Right lobe of liver (tissue), 6 donors: ENCODE measurements around the gene DVL1. TPM values are rescaled to one million over a fixed set of nuclear protein-coding genes. Genes with fewer than 3 reads are reported as not detected.

ENCODE experiments used
- ATAC-seq, 4 donors: fragments of 200-7000 bp; cut with Tn5 transposase; one replicate each; pipeline ENCODE4 v1.9.1; 2020; ENCODE audit warnings: mild to moderate bottlenecking in 4 of 4, moderate library complexity in 4 of 4
- DNase-seq, 3 donors: peaks; one replicate each; pipeline ENCODE4 v3.0.0-alpha.2; 2020
- H3K27ac ChIP-seq, 3 donors: fragments of 200-600 bp; one replicate each; pipeline ENCODE4 v1.8.0; 2022
- H3K27me3 ChIP-seq, 2 donors: fragments of 200-600 bp; one replicate each; pipeline ENCODE4 v1.8.0; 2022
- H3K36me3 ChIP-seq, 4 donors: fragments of 200-600 bp; sonication (generic) in 1 of 4; one replicate each; pipeline versions ENCODE4 v1.5.1 to v1.8.0; 2017 to 2022; ENCODE audit warnings: control low read depth in 1 of 4
- H3K4me1 ChIP-seq, 4 donors: fragments of 200-600 bp; sonication (generic) in 1 of 4; one replicate each; pipeline versions ENCODE4 v1.5.1 to v1.8.0; 2017 to 2022; ENCODE audit warnings: control low read depth in 1 of 4
- H3K4me3 ChIP-seq, 3 donors: fragments of 200-600 bp; one replicate each; pipeline ENCODE4 v1.8.0; 2022
- H3K9me3 ChIP-seq, 4 donors: fragments of 200-600 bp; sonication (generic) in 1 of 4; one replicate each; pipeline versions ENCODE4 v1.5.1 to v1.8.0; 2017 to 2022; ENCODE audit warnings: control low read depth in 1 of 4
- CTCF ChIP-seq, 4 donors: fragments of 200-600 bp in 3 of 4; fragments of 450-650 bp in 1 of 4; IDR thresholded peaks; one replicate each; pipeline versions ENCODE4 v1.5.1 to v1.8.0; 2016 to 2022; ENCODE audit warnings: antibody characterized with exemption in 4 of 4, mild to moderate bottlenecking in 2 of 4
- POLR2A ChIP-seq: fragments of 450-650 bp; IDR thresholded peaks from one replicate; pipeline ENCODE4 v1.6.1; 2017; ENCODE audit warnings: antibody characterized with exemption, mild to moderate bottlenecking
- WGBS: methylation state at CpG from one replicate; pipeline ENCODE4 v1.1.6; 2018; ENCODE audit warnings: low coverage, low lambda C conversion rate; ENCODE audit not compliant: insufficient coverage; ENCODE audit errors: missing lambda C conversion rate; 5-methylcytosine and 5-hydroxymethylcytosine counted together
- intact Hi-C, 2 donors: fragments of 100-400 bp; cut with DNase I; formaldehyde crosslinking; loops; one replicate each; pipeline versions ENCODE4 v1.11.2 to v1.14.1; 2022
- microRNA-seq, 2 donors: library from miRNA; unstranded; fragments of <30 nt; microRNA quantifications; one replicate each; pipeline ENCODE4, GENCODE V29; 2019 to 2020
- small RNA-seq, 2 experiments: library from RNA; depleted of rRNA; stranded (forward); fragments of <200 nt; gene quantifications; one replicate each; pipeline ENCODE3, GENCODE V24; 2016
- total RNA-seq, 6 experiments: library from RNA; depleted of rRNA in 2 of 6; stranded (reverse); fragments of >200 nt in 2 of 6; fragmentation: NEBNext Ultra II Directional in 3 of 6; extraction: Animal tissue kit (Norgen Biotek cat#: 25700) in 3 of 6; gene quantifications; one replicate each; pipeline versions ENCODE4 v1.1.0 to v1.2.4, GENCODE V29; 2016 to 2023
- donor health status: DM: no; HTN: yes; CAD: no.
- donor health status: DM: no; HTN: no; CAD: no.
- donor health status: DM: no; HTN: no; CAD: no.
- donor health status: DM: no; HTN: yes; CAD: no.
- donor health status: DM: no; HTN: yes; CAD: no.

DVL1 gene
- total RNA-seq, 6 experiments from 2014 or later: 32.7 to 54.6 (median 41.2) TPM

DNA sequence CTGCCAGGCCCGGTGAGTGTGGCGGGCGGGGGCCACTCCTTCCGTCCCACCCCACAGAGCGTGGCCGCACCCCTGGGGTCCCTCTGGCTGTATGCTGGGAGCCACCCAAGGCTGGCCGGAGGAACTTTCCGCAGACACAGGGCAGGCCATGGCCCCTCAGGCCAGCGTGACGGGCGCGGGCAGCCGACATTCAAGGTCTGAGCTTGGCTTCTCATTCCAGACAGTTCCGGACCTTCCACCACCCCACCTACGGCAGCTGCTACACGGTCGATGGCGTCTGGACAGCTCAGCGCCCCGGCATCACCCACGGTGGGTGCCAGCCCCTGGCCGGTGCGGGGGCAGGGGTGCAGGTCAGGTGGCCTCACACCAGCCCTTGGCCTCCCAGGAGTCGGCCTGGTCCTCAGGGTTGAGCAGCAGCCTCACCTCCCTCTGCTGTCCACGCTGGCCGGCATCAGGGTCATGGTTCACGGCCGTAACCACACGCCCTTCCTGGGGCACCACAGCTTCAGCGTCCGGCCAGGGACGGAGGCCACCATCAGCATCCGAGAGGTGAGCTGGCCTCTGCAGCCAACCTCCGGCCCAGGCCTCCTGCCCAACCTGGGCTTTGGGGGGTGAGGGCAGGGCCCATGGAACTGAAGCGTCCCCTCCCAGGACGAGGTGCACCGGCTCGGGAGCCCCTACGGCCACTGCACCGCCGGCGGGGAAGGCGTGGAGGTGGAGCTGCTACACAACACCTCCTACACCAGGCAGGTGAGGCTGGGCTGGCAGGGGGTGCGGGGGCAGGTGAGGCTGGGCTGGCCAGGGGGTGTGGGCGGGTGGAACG lies 61.7 kb downstream of the DVL1 start:
- Histone ChIP-seq H3K9me3 (no peaks in the 10 kb centered on the region), H3K27me3 (no peaks in the 10 kb centered on the region), H3K4me3 (no peak overlapping the region), H3K36me3 (no peaks in the 10 kb centered on the region), H3K27ac (no peak overlapping the region), H3K4me1 (no peaks in the 10 kb centered on the region)
- intact Hi-C loops: no loop called here
- WGBS: 100% methylated on average over 1 of the region's 46 CpGs
- DNase-seq: no peak
- ATAC-seq: no peak
- no peak for TF ChIP-seq POLR2A
- no peak for TF ChIP-seq CTCF (IDR thresholded peaks at IDR 0.05)

DNA sequence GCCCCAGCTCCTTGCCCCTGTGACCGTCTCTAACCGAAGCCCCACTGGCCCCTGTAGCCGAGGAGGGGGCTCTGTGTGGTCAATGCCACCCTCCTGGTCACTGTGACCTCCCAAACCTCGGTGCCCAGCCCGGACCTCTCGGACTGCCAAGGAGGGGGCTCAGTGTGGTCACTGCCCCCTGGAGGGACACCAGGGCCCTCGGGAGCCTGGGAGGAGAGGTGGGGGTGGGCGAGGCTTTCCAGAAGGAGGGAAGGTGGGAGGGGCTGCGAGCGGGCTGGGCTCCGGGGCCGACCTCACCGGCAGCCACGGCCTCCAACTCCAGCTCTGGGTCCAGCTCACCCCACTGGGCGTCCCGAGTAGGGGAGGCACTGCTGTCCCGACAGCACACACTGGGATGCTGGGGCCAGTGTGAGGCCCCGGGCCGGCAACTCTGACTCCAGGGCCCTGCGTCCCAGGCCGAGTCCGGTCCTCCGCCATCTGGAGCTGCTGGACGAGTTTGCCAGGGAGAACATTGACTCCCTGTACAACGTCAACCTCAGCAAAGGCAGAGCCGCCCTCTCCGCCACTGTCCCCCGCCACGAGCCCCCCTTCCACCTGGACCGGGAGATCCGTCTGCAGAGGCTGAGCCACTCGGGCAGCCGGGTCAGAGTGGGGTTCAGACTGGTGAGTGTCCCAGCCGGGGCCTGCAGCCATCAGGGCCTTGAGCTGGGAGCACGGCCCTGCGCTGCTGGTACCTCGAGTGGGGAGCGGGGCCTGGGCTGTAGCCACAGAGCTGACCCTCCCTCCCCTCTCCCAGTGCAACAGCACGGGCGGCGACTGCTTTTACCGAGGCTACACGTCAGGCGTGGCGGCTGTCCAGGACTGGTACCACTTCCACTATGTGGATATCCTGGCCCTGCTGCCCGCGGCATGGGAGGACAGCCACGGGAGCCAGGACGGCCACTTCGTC lies 62.6 kb downstream of the DVL1 start:
- intact Hi-C loops: no loop called here
- WGBS: no CpG with 5 or more reads among the region's 50 CpGs
- no peak for TF ChIP-seq CTCF (IDR thresholded peaks at IDR 0.05)
- H3K27me3 ChIP-seq: no peaks in the 10 kb centered on the region
- peaks cover 0 to 7% (median 4%) of the 10 kb centered on the region in 4 donors for H3K4me1 ChIP-seq
- no peak overlapping the region for H3K4me3 ChIP-seq
- H3K9me3 ChIP-seq: no peaks in the 10 kb centered on the region
- ATAC-seq (no peak), DNase-seq (peak in 1 of 3 donors; percentile 57)
- no peak overlapping the region for H3K27ac ChIP-seq
- H3K36me3 ChIP-seq: no peaks in the 10 kb centered on the region

DNA sequence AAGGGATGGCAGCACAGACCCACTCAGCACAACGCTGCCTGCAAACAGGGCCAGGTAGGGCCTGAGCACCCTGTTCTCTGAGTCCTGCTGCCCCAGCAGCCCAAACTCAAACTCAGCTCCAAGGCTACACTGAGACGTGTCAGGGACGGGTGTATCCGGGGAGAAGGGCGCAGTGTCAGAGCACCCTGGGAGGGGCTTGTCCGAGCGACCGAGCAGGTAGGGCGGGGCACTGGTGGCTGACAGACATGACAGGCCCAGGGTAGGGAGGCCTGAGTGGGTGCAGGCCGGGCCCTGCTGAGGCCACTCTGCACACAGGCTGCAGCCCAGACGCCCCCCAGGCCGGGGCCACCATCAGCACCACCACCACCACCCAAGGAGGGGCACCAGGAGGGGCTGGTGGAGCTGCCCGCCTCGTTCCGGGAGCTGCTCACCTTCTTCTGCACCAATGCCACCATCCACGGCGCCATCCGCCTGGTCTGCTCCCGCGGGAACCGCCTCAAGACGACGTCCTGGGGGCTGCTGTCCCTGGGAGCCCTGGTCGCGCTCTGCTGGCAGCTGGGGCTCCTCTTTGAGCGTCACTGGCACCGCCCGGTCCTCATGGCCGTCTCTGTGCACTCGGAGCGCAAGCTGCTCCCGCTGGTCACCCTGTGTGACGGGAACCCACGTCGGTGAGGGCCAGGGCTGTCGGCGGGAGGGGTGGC lies 63.5 kb downstream of the DVL1 start:
- whole genome bisulfite sequencing: 57% methylated on average over 9 of the region's 37 CpGs
- Histone ChIP-seq H3K27ac (no peak overlapping the region), H3K4me1 (peaks cover 0 to 15% (median 6%) of the 10 kb centered on the region in 4 donors), H3K4me3 (no peak overlapping the region), H3K36me3 (no peaks in the 10 kb centered on the region), H3K9me3 (no peaks in the 10 kb centered on the region), H3K27me3 (no peaks in the 10 kb centered on the region)
- peak in 1 of 3 donors; percentile 54 for DNase-seq
- intact Hi-C loops: no loop called here
- no peak for TF ChIP-seq CTCF (IDR thresholded peaks at IDR 0.05)
- no peak for TF ChIP-seq POLR2A
- ATAC-seq: no peak

Small RNAs within 50 kb of the gene (microRNA-seq; reads per million reads assigned to microRNA genes)
- 0 to 1.4 reads per million in 2 donors for gene MIR6726
- 0 to 0.29 reads per million in 2 donors for gene MIR6727
- 0 to 0.64 reads per million in 2 donors for gene MIR6808

Small RNAs within 50 kb of the gene (small RNA-seq; reads per million reads assigned to genes)
- 0 reads per million in 2 experiments for gene MIR6726

Other genes with a start within 250 kb of the DVL1 start
- gene C1orf159, start 233.3 kb downstream of the DVL1 start, total RNA-seq: 1 to 10 TPM; 4.0 to 7.7 (median 6.4) TPM
- gene TTLL10, start 175.5 kb downstream of the DVL1 start, total RNA-seq: not detected
- under 1 TPM in 2 of 6 experiments, not detected in 4; 0.24 to 0.27 TPM for gene TNFRSF18, start 142.8 kb downstream of the DVL1 start, total RNA-seq
- under 1 TPM in 4 of 6 experiments, not detected in 2; 0.20 to 0.99 (median 0.28) TPM for gene TNFRSF4, start 135.3 kb downstream of the DVL1 start, total RNA-seq
- gene SDF4, start 117.4 kb downstream of the DVL1 start, total RNA-seq: 100 to 1,000 TPM; 112 to 148 (median 142) TPM
- 10 to 100 TPM in 2 of 6 experiments, 1 to 10 TPM in 4; 6.3 to 14.3 (median 7.8) TPM for gene B3GALT6, start 117.2 kb downstream of the DVL1 start, total RNA-seq
- gene C1QTNF12, start 102.7 kb downstream of the DVL1 start, total RNA-seq: 1 to 10 TPM in 4 of 6 experiments, under 1 TPM in 1, not detected in 1; 0.40 to 4.0 (median 1.1) TPM
- gene UBE2J2, start 75.6 kb downstream of the DVL1 start, total RNA-seq: 10 to 100 TPM; 25.5 to 30.6 (median 26.9) TPM
- gene SCNN1D, start 69.0 kb downstream of the DVL1 start, total RNA-seq: 1 to 10 TPM; 1.7 to 6.2 (median 3.4) TPM
- 10 to 100 TPM; 20.1 to 28.0 (median 22.0) TPM for gene ACAP3, start 41.5 kb downstream of the DVL1 start, total RNA-seq
- 10 to 100 TPM in 2 of 6 experiments, 1 to 10 TPM in 4; 5.6 to 21.6 (median 8.4) TPM for gene PUSL1, start 40.8 kb downstream of the DVL1 start, total RNA-seq
- gene INTS11, start 24.8 kb downstream of the DVL1 start, total RNA-seq: 10 to 100 TPM; 35.1 to 52.4 (median 43.5) TPM
- gene CPTP, start 24.6 kb downstream of the DVL1 start, total RNA-seq: 10 to 100 TPM; 26.9 to 57.7 (median 33.1) TPM
- 1 to 10 TPM in 2 of 6 experiments, under 1 TPM in 4; 0.10 to 2.7 (median 0.33) TPM for gene TAS1R3, start 18.1 kb downstream of the DVL1 start, total RNA-seq
- 10 to 100 TPM in 2 of 6 experiments, 1 to 10 TPM in 4; 2.2 to 11.9 (median 3.3) TPM for gene MXRA8, start 9.1 kb upstream of the DVL1 start, total RNA-seq
- 100 to 1,000 TPM in 3 of 6 experiments, 10 to 100 TPM in 3; 70.0 to 140 (median 104) TPM for gene AURKAIP1, start 25.8 kb upstream of the DVL1 start, total RNA-seq
- 100 to 1,000 TPM in 4 of 6 experiments, 10 to 100 TPM in 2; 80.8 to 127 (median 101) TPM for gene CCNL2, start 49.9 kb upstream of the DVL1 start, total RNA-seq
- 10 to 100 TPM; 44.1 to 91.2 (median 56.5) TPM for gene MRPL20, start 57.9 kb upstream of the DVL1 start, total RNA-seq
- under 1 TPM; 0.19 to 0.89 (median 0.35) TPM for gene ANKRD65, start 71.9 kb upstream of the DVL1 start, total RNA-seq
- 100 to 1,000 TPM in 1 of 6 experiments, 10 to 100 TPM in 5; 39.5 to 195 (median 78.7) TPM for gene VWA1, start 86.3 kb upstream of the DVL1 start, total RNA-seq
- gene ATAD3C, start 100.3 kb upstream of the DVL1 start, total RNA-seq: 1 to 10 TPM in 4 of 6 experiments, under 1 TPM in 2; 0.74 to 3.1 (median 1.9) TPM
- 10 to 100 TPM in 3 of 6 experiments, 1 to 10 TPM in 3; 8.9 to 15.0 (median 10.2) TPM for gene ATAD3B, start 122.3 kb upstream of the DVL1 start, total RNA-seq
- 10 to 100 TPM; 10.8 to 31.7 (median 13.1) TPM for gene ATAD3A, start 162.7 kb upstream of the DVL1 start, total RNA-seq
- gene TMEM240, start 191.2 kb upstream of the DVL1 start, total RNA-seq: under 1 TPM in 1 of 6 experiments, not detected in 5; 0.40 TPM
- gene SSU72, start 225.4 kb upstream of the DVL1 start, total RNA-seq: 10 to 100 TPM; 46.6 to 72.6 (median 63.8) TPM